ENCODE data around the gene ZNF14. TPM values are rescaled to one million over a fixed set of nuclear protein-coding genes. Genes with fewer than 3 reads are reported as not detected.
"Not testable (repeated sequence)": the region's sequence is repeated elsewhere in the genome, so short reads cannot be mapped to it uniquely, and the experiment has no call there.

ZNF14 gene
- total RNA-seq, 1 donor from 2014 or later: 5.3 TPM

DNA sequence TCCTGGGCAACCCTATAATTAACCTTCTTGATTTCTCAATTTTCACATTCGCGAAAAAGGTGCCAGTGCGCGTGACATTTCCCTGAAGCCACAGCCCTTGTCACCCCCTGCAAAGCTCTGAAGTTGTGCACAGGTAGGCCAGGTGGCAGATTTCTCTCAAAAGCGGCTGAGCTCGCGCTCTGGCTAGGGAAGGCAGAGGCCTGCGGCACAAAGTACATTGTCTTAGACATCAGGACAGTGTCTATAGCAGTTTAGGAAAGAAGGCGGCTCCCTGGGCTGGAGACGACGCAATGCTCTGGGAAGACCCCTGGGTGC is 42.9 kb upstream of the ZNF14 start:
- Mint-ChIP-seq H3K4me3 (ENCODE audit: unreplicated experiment) (peak overlapping the region; percentile 94), H3K36me3 (ENCODE audit: unreplicated experiment) (peaks cover 23% of the 10 kb centered on the region), H3K27me3 (ENCODE audit: unreplicated experiment) (no peaks in the 10 kb centered on the region), H3K27ac (ENCODE audit: unreplicated experiment) (peak overlapping the region; percentile 79), H3K4me1 (ENCODE audit: unreplicated experiment) (peaks cover 25% of the 10 kb centered on the region), H3K9me3 (ENCODE audit: unreplicated experiment) (peaks cover 13% of the 10 kb centered on the region)
- DNase-seq (ENCODE audit: extremely low spot score, unreplicated experiment): no peak
- TF ChIP-seq, protein P1, sequence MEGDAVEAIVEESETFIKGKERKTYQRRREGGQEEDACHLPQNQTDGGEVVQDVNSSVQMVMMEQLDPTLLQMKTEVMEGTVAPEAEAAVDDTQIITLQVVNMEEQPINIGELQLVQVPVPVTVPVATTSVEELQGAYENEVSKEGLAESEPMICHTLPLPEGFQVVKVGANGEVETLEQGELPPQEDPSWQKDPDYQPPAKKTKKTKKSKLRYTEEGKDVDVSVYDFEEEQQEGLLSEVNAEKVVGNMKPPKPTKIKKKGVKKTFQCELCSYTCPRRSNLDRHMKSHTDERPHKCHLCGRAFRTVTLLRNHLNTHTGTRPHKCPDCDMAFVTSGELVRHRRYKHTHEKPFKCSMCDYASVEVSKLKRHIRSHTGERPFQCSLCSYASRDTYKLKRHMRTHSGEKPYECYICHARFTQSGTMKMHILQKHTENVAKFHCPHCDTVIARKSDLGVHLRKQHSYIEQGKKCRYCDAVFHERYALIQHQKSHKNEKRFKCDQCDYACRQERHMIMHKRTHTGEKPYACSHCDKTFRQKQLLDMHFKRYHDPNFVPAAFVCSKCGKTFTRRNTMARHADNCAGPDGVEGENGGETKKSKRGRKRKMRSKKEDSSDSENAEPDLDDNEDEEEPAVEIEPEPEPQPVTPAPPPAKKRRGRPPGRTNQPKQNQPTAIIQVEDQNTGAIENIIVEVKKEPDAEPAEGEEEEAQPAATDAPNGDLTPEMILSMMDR (IDR thresholded peaks at IDR 0.05): no peak

DNA sequence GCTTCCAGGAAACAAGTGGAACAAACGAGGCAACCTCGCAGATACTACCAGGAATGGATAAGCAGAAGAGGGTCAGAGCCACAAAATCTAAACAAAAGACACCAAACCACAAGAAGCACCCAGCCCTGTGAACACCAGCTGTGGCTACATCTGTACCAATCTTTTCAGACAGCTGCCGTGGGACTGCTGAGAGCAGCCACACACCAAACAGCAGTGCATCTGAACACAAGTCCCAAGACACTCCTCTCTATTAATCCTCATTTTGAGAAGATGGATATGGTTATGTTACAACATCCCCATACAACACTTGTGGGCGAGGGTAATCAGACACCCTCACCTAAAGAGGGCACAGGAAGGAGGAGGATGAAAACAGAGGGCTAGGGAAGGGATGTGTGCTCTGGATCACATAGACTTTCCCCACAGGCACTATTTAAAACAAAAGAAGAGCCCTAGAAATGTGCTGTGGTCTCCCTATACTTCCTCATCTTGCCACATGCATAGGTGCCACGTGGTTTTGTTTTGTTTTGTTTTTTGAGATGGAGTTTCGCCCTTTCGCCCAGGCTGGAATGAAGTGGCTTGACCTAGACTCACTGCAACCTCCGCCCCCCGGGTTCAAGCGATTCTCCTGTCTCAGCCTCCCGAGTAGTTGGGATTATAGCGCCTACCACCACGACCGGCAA is 41.6 kb upstream of the ZNF14 start:
- peaks cover 25% of the 10 kb centered on the region for H3K4me1 Mint-ChIP-seq (ENCODE audit: unreplicated experiment)
- no peak for DNase-seq (ENCODE audit: extremely low spot score, unreplicated experiment)

DNA sequence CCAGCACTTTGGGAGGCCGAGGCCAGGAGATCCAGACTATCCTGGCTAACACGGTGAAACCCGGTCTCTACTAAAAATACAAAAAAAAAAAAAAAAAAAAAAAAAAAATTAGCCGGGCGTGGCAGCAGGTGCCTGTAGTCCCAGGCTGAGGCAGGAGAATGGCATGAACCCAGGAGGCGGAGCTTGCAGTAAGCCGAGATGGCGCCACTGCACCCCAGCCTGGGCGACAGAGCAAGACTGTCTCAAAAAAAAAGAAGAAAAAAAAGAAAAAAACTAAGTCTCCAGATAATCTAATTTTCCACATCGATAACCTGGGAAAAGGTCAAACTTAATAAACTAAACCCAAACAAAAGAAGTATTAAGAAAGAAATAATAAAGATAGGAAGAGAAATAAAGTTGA is 39.1 kb upstream of the ZNF14 start:
- not testable (repeated sequence) for H3K4me3 Mint-ChIP-seq (ENCODE audit: unreplicated experiment); H3K27ac Mint-ChIP-seq (ENCODE audit: unreplicated experiment); H3K36me3 Mint-ChIP-seq (ENCODE audit: unreplicated experiment); DNase-seq (ENCODE audit: extremely low spot score, unreplicated experiment); H3K27me3 Mint-ChIP-seq (ENCODE audit: unreplicated experiment)
- Mint-ChIP-seq H3K9me3 (ENCODE audit: unreplicated experiment) (peaks cover 15% of the 10 kb centered on the region), H3K4me1 (ENCODE audit: unreplicated experiment) (peaks cover 12% of the 10 kb centered on the region)

More for the DNA sequence above, 41.6 kb upstream of the ZNF14 start:
- no peak overlapping the region for H3K27ac Mint-ChIP-seq (ENCODE audit: unreplicated experiment)
- peaks cover 9% of the 10 kb centered on the region for H3K9me3 Mint-ChIP-seq (ENCODE audit: unreplicated experiment)
- H3K4me3 Mint-ChIP-seq (ENCODE audit: unreplicated experiment): peak overlapping the region; percentile 22
- TF ChIP-seq, protein P1 (IDR thresholded peaks at IDR 0.05): no peak
- H3K27me3 Mint-ChIP-seq (ENCODE audit: unreplicated experiment): no peaks in the 10 kb centered on the region
- H3K36me3 Mint-ChIP-seq (ENCODE audit: unreplicated experiment): peaks cover 15% of the 10 kb centered on the region

DNA sequence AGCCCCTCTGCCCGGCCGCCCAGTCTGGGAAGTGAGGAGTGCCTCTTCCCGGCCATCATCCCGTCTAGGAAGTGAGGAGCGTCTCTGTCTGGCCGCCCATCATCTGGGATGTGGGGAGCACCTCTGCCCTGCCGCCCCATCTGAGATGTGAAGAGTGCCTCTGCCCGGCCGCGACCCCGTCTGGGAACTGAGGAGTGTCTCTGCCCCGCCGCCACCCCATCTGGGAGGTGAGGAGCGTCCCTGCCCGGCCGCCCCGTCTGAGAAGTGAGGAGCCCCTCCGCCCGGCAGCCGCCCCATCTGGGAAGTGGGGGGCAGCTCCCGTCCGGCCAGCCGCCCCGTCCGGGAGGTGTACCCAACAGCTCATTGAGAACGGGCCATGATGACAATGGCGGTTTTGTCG is 37.1 kb upstream of the ZNF14 start:
- peak; percentile 73 for DNase-seq (ENCODE audit: extremely low spot score, unreplicated experiment)
- H3K9me3 Mint-ChIP-seq (ENCODE audit: unreplicated experiment): peaks cover 15% of the 10 kb centered on the region
- not testable (repeated sequence) for H3K27ac Mint-ChIP-seq (ENCODE audit: unreplicated experiment); H3K4me3 Mint-ChIP-seq (ENCODE audit: unreplicated experiment); H3K27me3 Mint-ChIP-seq (ENCODE audit: unreplicated experiment); H3K36me3 Mint-ChIP-seq (ENCODE audit: unreplicated experiment); H3K4me1 Mint-ChIP-seq (ENCODE audit: unreplicated experiment)

DNA sequence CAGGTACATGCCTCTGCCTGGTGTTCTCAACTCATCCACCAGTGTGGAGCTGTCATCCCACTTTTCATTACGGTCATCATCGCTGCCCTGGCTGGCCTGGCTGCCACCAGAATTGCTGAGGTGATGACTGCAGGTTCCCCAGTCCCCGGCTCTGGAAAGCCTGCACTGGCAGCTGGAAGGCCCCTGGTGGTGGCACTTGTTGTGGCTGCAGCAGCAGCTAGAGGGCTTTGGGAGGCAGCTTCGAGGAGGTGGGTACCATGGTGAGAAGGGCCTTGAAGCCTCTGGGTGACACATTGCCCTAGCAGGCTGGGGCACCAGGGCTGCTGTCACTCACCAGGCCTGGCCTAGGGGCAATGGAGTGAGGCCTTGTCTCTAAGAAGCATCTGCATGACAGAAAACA is 25.3 kb upstream of the ZNF14 start:
- H3K27me3 Mint-ChIP-seq (ENCODE audit: unreplicated experiment): no peaks in the 10 kb centered on the region
- H3K4me3 Mint-ChIP-seq (ENCODE audit: unreplicated experiment): no peak overlapping the region
- peaks cover 11% of the 10 kb centered on the region for H3K9me3 Mint-ChIP-seq (ENCODE audit: unreplicated experiment)
- H3K36me3 Mint-ChIP-seq (ENCODE audit: unreplicated experiment): no peaks in the 10 kb centered on the region
- H3K27ac Mint-ChIP-seq (ENCODE audit: unreplicated experiment): no peak overlapping the region
- H3K4me1 Mint-ChIP-seq (ENCODE audit: unreplicated experiment): no peaks in the 10 kb centered on the region
- TF ChIP-seq, protein P1 (IDR thresholded peaks at IDR 0.05): no peak
- no peak for DNase-seq (ENCODE audit: extremely low spot score, unreplicated experiment)

DNA sequence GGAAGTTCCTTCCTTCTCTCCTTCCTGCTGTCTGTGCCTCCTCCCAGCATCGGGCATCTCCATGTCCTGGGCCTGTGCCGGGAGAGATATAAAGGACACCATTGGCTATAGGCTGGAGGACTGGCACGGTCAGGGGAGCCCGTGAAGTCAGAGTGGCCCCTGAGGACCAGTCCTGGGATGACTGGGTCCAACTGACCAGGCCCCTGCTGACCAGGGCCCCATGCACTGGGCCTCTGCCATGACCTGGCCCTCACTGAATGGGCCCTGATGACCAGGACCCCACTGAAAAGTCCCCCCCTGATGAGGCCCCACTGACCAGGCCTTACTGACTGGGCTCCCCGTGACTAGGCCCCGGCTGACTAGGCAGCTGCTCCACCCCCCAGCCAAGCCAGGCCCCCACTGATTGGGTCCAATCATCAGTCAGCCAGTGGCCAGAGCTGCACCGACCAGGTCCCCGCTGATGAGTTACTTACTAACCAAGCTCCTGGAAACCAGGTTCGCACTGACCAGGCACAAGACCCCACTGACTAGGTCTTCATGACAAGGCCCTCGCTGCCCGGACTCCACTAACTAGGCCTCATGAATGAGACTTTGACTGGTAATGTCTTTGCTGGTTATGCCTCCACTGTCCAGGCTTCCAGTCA is 20.0 kb upstream of the ZNF14 start:
- TF ChIP-seq, protein P1 (IDR thresholded peaks at IDR 0.05): no peak
- no peaks in the 10 kb centered on the region for H3K4me1 Mint-ChIP-seq (ENCODE audit: unreplicated experiment)
- no peaks in the 10 kb centered on the region for H3K27me3 Mint-ChIP-seq (ENCODE audit: unreplicated experiment)
- DNase-seq (ENCODE audit: extremely low spot score, unreplicated experiment): no peak
- peaks cover 3% of the 10 kb centered on the region for H3K9me3 Mint-ChIP-seq (ENCODE audit: unreplicated experiment)
- no peak overlapping the region for H3K27ac Mint-ChIP-seq (ENCODE audit: unreplicated experiment)
- no peaks in the 10 kb centered on the region for H3K36me3 Mint-ChIP-seq (ENCODE audit: unreplicated experiment)
- H3K4me3 Mint-ChIP-seq (ENCODE audit: unreplicated experiment): no peak overlapping the region

All from osteocyte (in vitro differentiated cells).